Fibroblast of mammary gland (primary cell): Measurements from ENCODE around the gene SLC1A3.

Experiments
- DNase-seq: peaks from one replicate; pipeline ENCODE4 v3.0.0-alpha.2; 2010; ENCODE audit warnings: low read depth
- H3K4me3 ChIP-seq: 2 replicates; pipeline ENCODE4 v1.5.1; 2011; ENCODE audit warnings: low read depth, mild to moderate bottlenecking, low read length, moderate library complexity; ENCODE audit not compliant: control insufficient read depth
- TF ChIP-seq, protein P1 (sequence below): conservative IDR thresholded peaks from 2 replicates; pipeline ENCODE4 v1.5.1; 2011; ENCODE audit warnings: low read depth, low read length, inconsistent platforms; ENCODE audit not compliant: control insufficient read depth, insufficient read depth

SLC1A3 gene

DNA sequence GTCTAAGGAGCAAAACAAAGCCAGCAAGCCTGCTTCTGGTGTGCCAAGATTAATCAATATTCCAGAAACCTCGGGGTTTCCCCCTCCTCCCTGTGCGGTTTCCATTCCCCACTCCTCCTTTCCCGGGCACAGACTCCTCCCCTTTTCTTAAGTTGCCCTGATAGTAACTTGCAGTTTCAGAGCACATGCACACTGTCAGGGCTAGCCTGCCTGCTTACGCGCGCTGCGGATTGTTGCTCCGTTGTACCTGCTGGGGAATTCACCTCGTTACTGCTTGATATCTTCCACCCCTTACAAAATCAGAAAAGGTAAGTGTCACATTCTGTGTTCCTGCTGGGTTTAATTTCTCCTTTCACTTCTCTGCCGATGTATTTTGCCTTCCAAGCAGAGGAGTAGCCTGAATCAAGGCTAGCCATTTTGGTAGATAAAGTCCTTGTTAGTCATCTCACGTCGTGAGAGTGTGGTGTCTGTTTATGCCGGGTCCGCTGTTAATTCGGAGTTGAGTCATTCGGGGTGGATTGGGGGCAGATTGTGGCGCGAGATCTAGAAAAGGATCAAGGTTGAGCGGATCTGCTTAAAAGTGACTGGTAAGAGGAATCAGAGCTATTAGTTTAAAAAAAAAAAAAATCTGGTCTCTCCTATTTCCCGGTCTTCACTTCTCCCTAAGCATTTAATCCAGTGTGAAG lies at the start of gene SLC1A3:
TSS of gene SLC1A3 (plus strand) at position 179 of the 686 bp plus-strand sequence. CDS start 1,818 bp downstream, outside the sequence.
- H3K4me3 ChIP-seq: peak within 1 kb of the TSS; percentile 72
- DNase-seq: peak; percentile 86
- TF ChIP-seq, protein P1, sequence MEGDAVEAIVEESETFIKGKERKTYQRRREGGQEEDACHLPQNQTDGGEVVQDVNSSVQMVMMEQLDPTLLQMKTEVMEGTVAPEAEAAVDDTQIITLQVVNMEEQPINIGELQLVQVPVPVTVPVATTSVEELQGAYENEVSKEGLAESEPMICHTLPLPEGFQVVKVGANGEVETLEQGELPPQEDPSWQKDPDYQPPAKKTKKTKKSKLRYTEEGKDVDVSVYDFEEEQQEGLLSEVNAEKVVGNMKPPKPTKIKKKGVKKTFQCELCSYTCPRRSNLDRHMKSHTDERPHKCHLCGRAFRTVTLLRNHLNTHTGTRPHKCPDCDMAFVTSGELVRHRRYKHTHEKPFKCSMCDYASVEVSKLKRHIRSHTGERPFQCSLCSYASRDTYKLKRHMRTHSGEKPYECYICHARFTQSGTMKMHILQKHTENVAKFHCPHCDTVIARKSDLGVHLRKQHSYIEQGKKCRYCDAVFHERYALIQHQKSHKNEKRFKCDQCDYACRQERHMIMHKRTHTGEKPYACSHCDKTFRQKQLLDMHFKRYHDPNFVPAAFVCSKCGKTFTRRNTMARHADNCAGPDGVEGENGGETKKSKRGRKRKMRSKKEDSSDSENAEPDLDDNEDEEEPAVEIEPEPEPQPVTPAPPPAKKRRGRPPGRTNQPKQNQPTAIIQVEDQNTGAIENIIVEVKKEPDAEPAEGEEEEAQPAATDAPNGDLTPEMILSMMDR: no peak

DNA sequence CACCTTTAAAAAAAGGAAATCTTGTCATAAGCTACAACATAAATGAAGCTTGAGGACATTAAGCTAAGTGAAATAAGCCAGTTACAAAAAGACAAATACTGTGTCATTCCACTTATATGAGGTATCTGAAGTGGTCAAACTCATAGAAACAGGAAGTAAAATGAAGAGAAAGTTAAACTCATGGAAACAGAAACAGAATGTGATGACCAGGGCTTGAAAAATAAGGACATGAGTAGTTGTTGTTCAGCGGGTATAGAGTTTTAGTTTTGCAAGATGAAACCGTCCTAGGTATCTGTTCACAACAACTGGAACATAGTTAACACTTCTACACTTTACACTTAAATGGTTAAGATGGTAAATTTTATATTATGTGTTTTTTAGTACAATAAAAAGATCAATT lies 47.8 kb upstream of the SLC1A3 start:
- H3K4me3 ChIP-seq: no peak overlapping the region
- TF ChIP-seq, protein P1: no peak

DNA sequence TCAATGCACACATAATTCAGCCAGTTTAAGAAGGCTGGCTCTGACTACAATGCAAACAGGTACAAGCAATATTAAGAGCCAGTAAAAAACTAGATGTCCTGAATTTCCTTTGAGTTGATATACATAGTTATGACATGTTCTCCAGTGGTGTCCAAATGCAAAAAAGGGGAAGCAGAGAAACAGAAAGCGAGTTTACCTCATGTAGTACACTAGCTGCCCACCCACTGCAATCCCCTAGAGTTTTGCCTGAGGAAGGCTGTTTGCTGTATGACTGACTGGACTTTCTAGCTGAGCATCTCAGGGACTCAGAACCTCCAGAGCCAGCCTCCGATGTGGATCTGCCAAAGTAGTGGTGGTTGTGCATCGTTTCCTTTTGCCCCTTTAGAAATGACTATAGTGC lies 44.8 kb upstream of the SLC1A3 start:
- H3K4me3 ChIP-seq: no peak overlapping the region
- TF ChIP-seq, protein P1: no peak
- no peak for DNase-seq

More for the DNA sequence above, 47.8 kb upstream of the SLC1A3 start:
- DNase-seq: no peak

DNA sequence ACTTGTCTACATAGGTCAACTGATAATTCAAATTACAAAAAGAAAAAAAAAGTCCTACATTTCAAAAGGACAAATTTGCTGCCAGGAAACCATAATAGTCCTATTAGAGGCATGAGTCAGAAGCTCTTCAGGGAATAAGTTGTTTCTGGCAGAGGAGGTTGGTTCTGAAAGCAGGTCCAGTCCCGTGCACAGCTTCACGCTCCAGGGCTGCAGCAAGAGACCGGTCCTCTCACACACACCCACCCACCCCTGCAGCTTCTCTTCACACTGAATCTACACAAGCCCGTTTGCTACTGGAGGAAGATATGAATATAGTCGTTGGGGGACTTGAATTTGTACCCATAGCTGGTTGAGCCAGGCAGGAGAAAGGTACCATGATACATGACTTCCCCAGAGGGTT lies 36.9 kb upstream of the SLC1A3 start:
- DNase-seq: peak; percentile 82
- TF ChIP-seq, protein P1: no peak

DNA sequence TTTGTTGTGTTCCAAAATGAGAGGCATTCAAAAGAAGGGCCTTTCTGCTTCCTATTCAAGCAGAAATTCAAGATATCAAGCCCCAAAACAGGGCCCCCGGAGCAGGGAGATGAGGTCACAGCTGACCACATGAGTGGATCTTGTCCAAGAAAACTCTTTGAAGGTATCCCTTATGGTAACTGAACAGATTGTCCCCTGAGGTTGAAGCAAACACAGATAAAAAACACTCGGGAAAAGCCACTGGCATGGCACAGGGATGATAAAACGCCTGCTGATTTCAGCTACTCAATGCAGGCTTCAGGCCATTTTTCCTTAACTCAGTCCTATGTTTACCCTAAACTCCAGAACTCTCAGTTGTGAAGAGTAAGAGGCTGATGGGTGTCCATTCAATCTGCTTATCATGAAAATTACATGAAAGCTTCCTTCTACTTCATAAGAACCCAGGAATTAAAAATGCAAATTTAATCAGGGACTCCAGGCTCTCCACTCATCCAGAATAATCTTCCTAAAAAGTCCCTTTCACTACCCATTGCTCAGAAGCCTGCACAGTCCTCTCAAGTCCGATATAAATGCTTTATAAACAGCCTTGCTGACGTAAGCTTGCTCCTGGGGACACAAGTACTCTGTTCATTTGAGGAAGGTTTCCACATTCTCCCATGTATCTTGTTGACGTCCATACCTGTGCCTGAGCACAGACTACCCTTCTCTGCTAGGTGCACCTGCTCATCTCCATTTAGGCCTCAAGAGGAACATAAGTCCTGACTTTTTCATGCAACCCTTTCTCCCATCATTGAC lies 35.9 kb upstream of the SLC1A3 start:
- DNase-seq: peak; percentile 71
- TF ChIP-seq, protein P1: no peak
- H3K4me3 ChIP-seq: no peak overlapping the region

More for the DNA sequence above, 36.9 kb upstream of the SLC1A3 start:
- H3K4me3 ChIP-seq: no peak overlapping the region

DNA sequence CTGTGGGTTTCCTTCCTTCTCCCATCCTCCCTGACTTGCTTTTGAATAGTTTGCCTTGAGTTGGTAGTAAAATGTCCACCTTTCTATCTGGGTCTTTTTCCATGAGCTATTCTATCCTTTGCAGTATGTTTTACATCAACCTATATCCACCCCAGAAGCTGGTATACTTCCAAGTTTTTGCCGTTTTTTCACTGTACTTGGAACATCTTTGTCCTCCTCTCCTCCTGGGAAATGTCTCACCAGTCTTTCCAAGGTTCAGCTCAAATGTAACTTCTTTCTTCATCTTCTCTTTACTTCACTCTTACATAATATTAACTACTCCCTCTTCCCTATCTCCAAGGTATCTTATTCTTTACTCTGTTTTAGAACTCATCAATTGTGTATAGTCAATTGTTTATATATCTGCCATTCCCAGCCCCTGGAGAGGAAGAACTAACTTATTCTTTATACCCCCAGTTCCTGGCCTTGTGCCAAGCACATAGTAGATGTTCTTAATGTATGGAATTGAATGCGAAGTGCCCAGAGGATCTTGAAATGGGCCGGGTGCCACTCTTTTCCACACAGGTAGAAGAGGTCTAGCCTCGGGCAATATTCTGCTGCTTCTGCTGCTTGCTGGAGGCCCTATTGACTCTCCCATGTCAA lies 34.9 kb upstream of the SLC1A3 start:
- no peak overlapping the region for H3K4me3 ChIP-seq
- no peak for DNase-seq
- TF ChIP-seq, protein P1: no peak
